Measurements from ENCODE around the gene AP3B1. TPM values are rescaled to one million over a fixed set of nuclear protein-coding genes. Genes with fewer than 3 reads are reported as not detected.

Gene AP3B1
- total and polyA plus RNA-seq, 2 of the 8 experiments (the other 6 are each of a cell fraction or from before 2014, with no cell fraction given), result 45.8 to 48.3 TPM

DNA sequence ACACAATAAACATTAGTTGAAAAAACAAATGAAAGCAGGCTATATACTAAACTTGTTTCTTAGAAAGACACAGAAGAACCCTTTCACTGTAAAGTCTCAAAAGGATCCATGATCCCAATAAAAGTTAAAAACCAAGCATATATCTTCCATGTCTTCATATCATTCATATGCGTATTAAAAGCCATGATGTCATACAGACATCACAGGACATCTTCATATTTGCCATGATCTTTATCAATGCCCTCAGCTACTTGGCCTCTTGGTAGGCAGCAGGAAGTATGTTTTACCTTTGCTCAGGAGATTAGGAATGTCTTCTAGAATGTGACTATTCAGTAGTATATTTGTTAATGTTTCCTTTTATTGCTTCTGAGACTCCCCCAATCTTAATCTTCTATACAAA, 16.8 kb downstream of the AP3B1 start:
- no peak overlapping the region for H4K8ac ChIP-seq (ENCODE audit: extremely low read depth, insufficient read depth, low read length)
- H3K23me2 ChIP-seq (ENCODE audit: low read depth, low read length), result no peaks in the 10 kb centered on the region
- 86% methylated on average over 1 of the region's 1 CpG; no CpG with 5 or more reads in 1 of the 2 experiments for WGBS, 2 experiments (ENCODE audit: extremely low coverage in 1 of 2, insufficient coverage in 1 of 2, insufficient read length in 1 of 2, insufficient replicate concordance in 2 of 2, low coverage in 1 of 2, low lambda C conversion rate in 2 of 2, missing lambda C conversion rate in 1 of 2)
- H2BK12ac ChIP-seq (ENCODE audit: low read depth, low read length), result no peak overlapping the region
- no peak overlapping the region for H2BK5ac ChIP-seq (ENCODE audit: low read depth, low read length)
- no peak overlapping the region for H2BK20ac ChIP-seq (ENCODE audit: low read length)
- no peak overlapping the region for H3K4me3 ChIP-seq (ENCODE audit: extremely low read depth in 1 of 4, insufficient read depth in 2 of 4, low read depth in 3 of 4, low read length in 4 of 4)
- no peak for TF ChIP-seq YY1 (IDR thresholded peaks at IDR 0.05; ENCODE audit: low read depth, low read length)
- no peak overlapping the region for H2BK120ac ChIP-seq (replicated peaks; ENCODE audit: low read depth, low read length)
- no peak overlapping the region for H3K4me2 ChIP-seq (ENCODE audit: insufficient read depth in 1 of 2, low read depth in 2 of 2, low read length in 2 of 2)
- H3K56ac ChIP-seq (replicated peaks; ENCODE audit: insufficient read length, low read depth, low read length), result no peak overlapping the region
- H3K36me3 ChIP-seq (ENCODE audit: control insufficient read depth in 2 of 4, insufficient read depth in 4 of 4, low read length in 3 of 4), result no peaks in the 10 kb centered on the region
- H3K9me3 ChIP-seq (ENCODE audit: insufficient read depth in 2 of 2, low read depth in 1 of 2, low read length in 1 of 2), result no peaks in the 10 kb centered on the region
- CTCF ChIA-PET (ENCODE audit: partially characterized antibody), result no interaction called here
- no peak overlapping the region for H2AK5ac ChIP-seq (ENCODE audit: low read depth, low read length)
- H4K5ac ChIP-seq (ENCODE audit: insufficient read length, low read depth, low read length), result no peak overlapping the region
- H3K27me3 ChIP-seq (replicated peaks in 1 of 4; ENCODE audit: control insufficient read depth in 3 of 4, extremely low read depth in 1 of 4, insufficient read depth in 3 of 4, low read length in 3 of 4), result no peaks in the 10 kb centered on the region
- H3K79me1 ChIP-seq (ENCODE audit: low read depth, low read length), result peaks cover 2% of the 10 kb centered on the region; the same call in 1 of the 2 replicates
- H3K4ac ChIP-seq (replicated peaks; ENCODE audit: insufficient read length, low read depth, low read length), result no peak overlapping the region
- H3K27ac ChIP-seq (ENCODE audit: low read depth, low read length), result no peak overlapping the region
- H3K23ac ChIP-seq (ENCODE audit: insufficient read length), result no peak overlapping the region
- peaks cover 0 to 4% (median 4%) of the 10 kb centered on the region in 4 experiments; a peak in 4 of 7 replicates for H3K4me1 ChIP-seq (replicated peaks in 1 of 4; ENCODE audit: control insufficient read depth in 3 of 4, insufficient read depth in 4 of 4, low read length in 3 of 4)
- peak overlapping the region; percentile 47 for H4K91ac ChIP-seq (replicated peaks; ENCODE audit: insufficient read length, low read length)
- no peak overlapping the region for H2BK15ac ChIP-seq (ENCODE audit: low read length)
- no peak overlapping the region for H2AFZ ChIP-seq (ENCODE audit: low read length)
- FAIRE-seq (no peak), DNase-seq (ENCODE audit: low read depth in 1 of 2, low spot score in 2 of 2) (no peak)
- H3K18ac ChIP-seq (ENCODE audit: extremely low read depth, low read length), result no peak overlapping the region
- POLR2A ChIA-PET (ENCODE audit: partially characterized antibody), result no interaction called here
- peaks cover 2 to 67% of the 10 kb centered on the region in 2 experiments; a peak in 3 of 4 replicates for H3K79me2 ChIP-seq (ENCODE audit: control insufficient read depth in 1 of 2, insufficient read depth in 2 of 2, low read length in 2 of 2)
- peaks cover 0 to 9% of the 10 kb centered on the region in 2 experiments for H4K20me1 ChIP-seq (replicated peaks in 1 of 2; ENCODE audit: control insufficient read depth in 1 of 2, insufficient read depth in 2 of 2, low read length in 2 of 2)
- no peak overlapping the region for H3K9ac ChIP-seq (replicated peaks in 1 of 4; ENCODE audit: extremely low read depth in 1 of 4, low read depth in 3 of 4, low read length in 3 of 4)
- H3K14ac ChIP-seq (ENCODE audit: insufficient read length), result no peak overlapping the region

Data from H1 (cell line).